Measurements from ENCODE around the gene METTL23.

Gene METTL23

DNA sequence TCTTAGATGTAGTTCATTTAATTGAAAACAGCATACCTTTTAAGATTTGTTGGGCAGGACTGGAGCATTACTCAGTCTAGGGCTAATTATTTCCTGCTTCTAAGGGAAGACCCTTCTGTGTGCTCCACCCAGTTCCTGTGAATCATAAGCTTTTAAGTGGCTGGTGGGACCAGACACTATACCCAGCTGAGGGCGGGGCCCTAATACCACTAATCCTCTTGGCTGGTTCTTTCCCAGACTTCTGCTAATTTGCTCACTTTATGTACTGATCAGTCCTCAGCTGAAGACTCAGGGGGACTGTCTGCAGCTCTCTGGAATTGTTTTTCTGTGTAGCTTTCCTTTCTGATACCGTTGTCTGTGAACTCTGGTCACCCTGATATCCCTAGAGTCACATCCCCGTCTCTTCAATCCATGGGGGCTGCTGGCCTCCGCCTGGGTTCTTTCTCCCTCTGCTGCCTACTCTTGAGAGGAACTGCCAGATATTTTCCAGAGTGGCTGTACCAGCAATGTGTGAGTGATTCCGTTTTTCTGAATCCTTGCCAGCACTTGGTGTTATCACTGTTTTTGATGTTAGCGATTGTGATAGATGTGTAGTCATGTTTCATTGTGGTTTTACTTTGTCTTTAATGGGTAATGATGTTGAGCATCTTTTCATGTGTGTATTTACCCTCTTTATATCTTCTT lies 46.3 kb downstream of the METTL23 start:
- DNase-seq (ENCODE audit: low read depth) = no peak
- in situ Hi-C loops (cut with HindIII; ENCODE audit: low sequenced_read_pairs) = no loop called here
- TF ChIP-seq, protein P1, sequence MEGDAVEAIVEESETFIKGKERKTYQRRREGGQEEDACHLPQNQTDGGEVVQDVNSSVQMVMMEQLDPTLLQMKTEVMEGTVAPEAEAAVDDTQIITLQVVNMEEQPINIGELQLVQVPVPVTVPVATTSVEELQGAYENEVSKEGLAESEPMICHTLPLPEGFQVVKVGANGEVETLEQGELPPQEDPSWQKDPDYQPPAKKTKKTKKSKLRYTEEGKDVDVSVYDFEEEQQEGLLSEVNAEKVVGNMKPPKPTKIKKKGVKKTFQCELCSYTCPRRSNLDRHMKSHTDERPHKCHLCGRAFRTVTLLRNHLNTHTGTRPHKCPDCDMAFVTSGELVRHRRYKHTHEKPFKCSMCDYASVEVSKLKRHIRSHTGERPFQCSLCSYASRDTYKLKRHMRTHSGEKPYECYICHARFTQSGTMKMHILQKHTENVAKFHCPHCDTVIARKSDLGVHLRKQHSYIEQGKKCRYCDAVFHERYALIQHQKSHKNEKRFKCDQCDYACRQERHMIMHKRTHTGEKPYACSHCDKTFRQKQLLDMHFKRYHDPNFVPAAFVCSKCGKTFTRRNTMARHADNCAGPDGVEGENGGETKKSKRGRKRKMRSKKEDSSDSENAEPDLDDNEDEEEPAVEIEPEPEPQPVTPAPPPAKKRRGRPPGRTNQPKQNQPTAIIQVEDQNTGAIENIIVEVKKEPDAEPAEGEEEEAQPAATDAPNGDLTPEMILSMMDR (IDR thresholded peaks at IDR 0.05; ENCODE audit: low read depth, low read length, missing control alignments) = no peak
- H3K4me3 ChIP-seq (ENCODE audit: low read depth, low read length) = no peak overlapping the region

DNA sequence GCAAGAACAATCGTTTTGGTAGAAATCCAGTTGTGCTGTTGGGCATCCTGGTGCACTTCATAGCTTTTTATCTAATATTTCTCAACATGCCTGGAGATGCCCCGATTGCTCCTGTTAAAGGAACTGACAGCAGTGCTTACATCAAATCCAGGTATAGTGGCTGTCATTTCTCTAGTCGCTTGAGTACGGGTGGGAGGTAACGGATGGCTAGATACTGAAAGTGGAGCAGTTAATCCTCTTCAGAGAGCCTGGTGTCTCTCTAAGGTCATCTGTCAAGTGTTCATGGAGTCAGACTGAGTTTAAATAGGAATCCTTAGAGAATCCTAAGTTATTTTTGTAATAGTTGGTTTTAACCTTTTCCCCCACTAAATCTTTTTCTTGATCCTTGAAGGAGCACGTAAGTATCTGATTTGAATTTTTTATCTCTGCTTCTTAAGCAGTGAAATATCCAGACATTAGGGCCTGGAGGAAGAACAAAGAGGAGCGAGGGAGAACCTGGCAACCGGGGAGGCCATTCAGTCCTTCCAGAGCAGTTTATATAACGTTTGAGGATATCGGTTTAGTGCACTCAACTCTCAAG lies 48.5 kb downstream of the METTL23 start:
- TF ChIP-seq, protein P1 (IDR thresholded peaks at IDR 0.05; ENCODE audit: low read depth, low read length, missing control alignments) = no peak
- DNase-seq (ENCODE audit: low read depth) = no peak
- no peak overlapping the region for H3K4me3 ChIP-seq (ENCODE audit: low read depth, low read length)
- in situ Hi-C loops (cut with HindIII; ENCODE audit: low sequenced_read_pairs) = no loop called here

DNA sequence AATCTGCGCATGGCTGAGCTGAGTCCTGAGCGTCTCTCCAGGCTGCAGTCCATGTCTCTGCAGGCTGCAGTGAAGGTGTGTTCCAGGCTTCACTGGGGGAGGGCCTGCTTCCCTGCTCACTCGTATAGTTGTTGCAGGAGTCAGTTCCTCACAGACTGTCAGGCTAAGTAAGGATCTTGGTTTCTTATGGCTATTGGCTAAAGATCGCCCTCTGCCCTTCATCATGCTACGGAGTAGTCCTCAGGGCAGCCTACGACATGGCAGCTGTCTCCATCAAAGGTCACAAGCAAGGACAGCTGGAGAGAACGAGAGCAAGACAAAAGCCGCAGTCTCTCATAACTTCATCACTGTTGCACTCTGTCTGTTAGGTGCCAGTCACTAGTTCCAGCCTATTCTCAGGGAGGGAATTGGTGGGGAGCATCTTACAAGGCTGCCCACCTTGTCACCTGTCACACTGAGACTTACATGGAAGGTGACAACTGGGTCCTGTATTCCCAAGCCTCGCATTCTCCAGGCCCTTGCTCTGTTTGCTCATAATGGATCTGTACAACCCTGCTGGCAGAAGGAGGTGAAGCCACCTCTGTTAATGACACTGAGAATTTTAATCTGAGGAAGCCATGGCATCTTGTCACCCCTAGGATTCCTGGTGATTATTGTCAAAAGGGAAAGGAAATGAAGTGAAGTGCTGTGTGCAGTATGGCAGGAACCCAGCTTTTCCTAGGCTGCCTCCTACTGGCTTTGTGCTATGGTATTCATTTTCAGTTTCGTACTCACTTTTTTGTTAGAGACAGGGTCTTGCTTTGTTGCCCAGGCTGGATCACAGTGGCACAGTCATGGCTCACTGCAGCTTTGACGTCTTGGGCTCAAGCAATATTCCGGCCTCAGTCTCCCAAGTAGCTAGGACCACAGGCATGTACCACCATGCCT lies 54.7 kb downstream of the METTL23 start:
- in situ Hi-C loops (cut with HindIII; ENCODE audit: low sequenced_read_pairs) = no loop called here
- TF ChIP-seq, protein P1 (IDR thresholded peaks at IDR 0.05; ENCODE audit: low read depth, low read length, missing control alignments) = no peak
- no peak overlapping the region for H3K4me3 ChIP-seq (ENCODE audit: low read depth, low read length)
- DNase-seq (ENCODE audit: low read depth) = no peak

DNA sequence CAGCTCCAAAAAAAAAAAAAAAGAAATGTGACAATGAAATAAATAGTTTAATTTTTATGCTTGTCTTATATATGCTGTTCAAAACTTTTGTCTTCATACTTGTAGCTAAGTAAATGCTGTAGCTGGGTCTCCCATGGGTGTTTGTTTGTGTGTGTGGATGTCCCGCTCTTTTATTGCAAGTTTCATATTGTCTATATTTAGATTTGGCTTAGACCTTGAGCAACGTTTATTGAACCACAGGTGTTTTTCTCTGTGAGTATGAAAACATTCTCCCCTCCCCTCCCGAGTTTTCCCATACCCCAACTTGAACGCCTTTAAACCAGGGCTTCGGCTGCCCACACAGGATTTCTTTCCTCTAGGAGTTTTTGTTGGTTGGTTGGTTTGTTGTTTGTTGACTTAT lies 56.5 kb downstream of the METTL23 start:
- TF ChIP-seq, protein P1 (IDR thresholded peaks at IDR 0.05; ENCODE audit: low read depth, low read length, missing control alignments) = no peak
- in situ Hi-C loops (cut with HindIII; ENCODE audit: low sequenced_read_pairs) = no loop called here
- DNase-seq (ENCODE audit: low read depth) = no peak
- no peak overlapping the region for H3K4me3 ChIP-seq (ENCODE audit: low read depth, low read length)

All from astrocyte of the cerebellum (primary cell).